GM23338 (cell line): ENCODE results near the gene KLHL5. TPM values are rescaled to one million over a fixed set of nuclear protein-coding genes. Genes with fewer than 3 reads are reported as not detected.

Experiments
- ATAC-seq: fragments of 200-7000 bp; cut with Tn5 transposase; 3 replicates; pipeline ENCODE4 v1.9.1; 2020
- DNase-seq: peaks from one replicate; pipeline ENCODE4 v3.0.0-alpha.2; 2015; ENCODE audit warnings: low spot score
- H2AFZ ChIP-seq: fragments of 200-600 bp; sonication (generic); 2 replicates; pipeline ENCODE4 v1.8.0; 2016; ENCODE audit warnings: antibody characterized with exemption, mild to moderate bottlenecking, moderate library complexity
- H3F3A ChIP-seq: fragments of 200-600 bp; sonication (generic); replicated peaks from 2 replicates; pipeline ENCODE4 v1.8.0; 2017; ENCODE audit warnings: antibody characterized with exemption, mixed run types, low read depth
- H3K27ac ChIP-seq: fragments of 200-600 bp; sonication (generic); 2 replicates; pipeline ENCODE4 v1.6.1; 2016; ENCODE audit warnings: low read depth
- H3K27me3 ChIP-seq: fragments of 200-600 bp; sonication (generic); 2 replicates; pipeline ENCODE4 v1.8.0; 2016; ENCODE audit warnings: mild to moderate bottlenecking, mixed run types, moderate library complexity; ENCODE audit not compliant: insufficient read depth
- H3K36me3 ChIP-seq: fragments of 200-600 bp; sonication (generic); 2 replicates; pipeline ENCODE4 v1.8.0; 2016; ENCODE audit warnings: mild to moderate bottlenecking; ENCODE audit not compliant: insufficient read depth
- H3K4me1 ChIP-seq: fragments of 200-600 bp; sonication (generic); 2 replicates; pipeline ENCODE4 v1.8.0; 2016; ENCODE audit warnings: mild to moderate bottlenecking, moderate library complexity; ENCODE audit not compliant: insufficient read depth
- H3K4me2 ChIP-seq: fragments of 200-600 bp; sonication (generic); 2 replicates; pipeline ENCODE4 v1.7.1; 2017; ENCODE audit warnings: mixed run types
- H3K4me3 ChIP-seq: fragments of 200-600 bp; sonication (generic); 2 replicates; pipeline ENCODE4 v1.6.1; 2016; ENCODE audit warnings: mixed run types
- H3K79me2 ChIP-seq: fragments of 200-600 bp; sonication (generic); replicated peaks from 2 replicates; pipeline ENCODE4 v1.8.0; 2017; ENCODE audit warnings: mild to moderate bottlenecking; ENCODE audit not compliant: insufficient read depth
- H3K9me2 ChIP-seq: fragments of 200-600 bp; sonication (generic); 2 replicates; pipeline ENCODE4 v1.8.0; 2017; ENCODE audit not compliant: insufficient read depth
- H4K20me1 ChIP-seq: fragments of 200-600 bp; sonication (generic); replicated peaks from 2 replicates; pipeline ENCODE4 v1.8.0; 2017; ENCODE audit warnings: mild to moderate bottlenecking; ENCODE audit not compliant: insufficient read depth
- H3K27ac Mint-ChIP-seq: 2 replicates; pipeline ENCODE4 v1.8.0; 2020; ENCODE audit warnings: inconsistent platforms, mild to moderate bottlenecking, moderate library complexity, mixed read lengths
- H3K27me3 Mint-ChIP-seq: 3 replicates; pipeline ENCODE4 v1.8.0; 2022; ENCODE audit warnings: low read depth, mild to moderate bottlenecking, moderate library complexity, mixed read lengths, inconsistent platforms; ENCODE audit not compliant: insufficient read depth, poor library complexity
- H3K36me3 Mint-ChIP-seq: 3 replicates; pipeline ENCODE4 v1.8.0; 2021; ENCODE audit warnings: low read depth, mild to moderate bottlenecking, inconsistent platforms, moderate library complexity, mixed read lengths
- H3K4me1 Mint-ChIP-seq: 3 replicates; pipeline ENCODE4 v1.8.0; 2020; ENCODE audit warnings: mild to moderate bottlenecking, inconsistent platforms, mixed read lengths
- H3K4me3 Mint-ChIP-seq: 3 replicates; pipeline ENCODE4 v1.8.0; 2021; ENCODE audit warnings: moderate library complexity, mild to moderate bottlenecking, inconsistent platforms, mixed read lengths
- H3K9me3 Mint-ChIP-seq: 3 replicates; pipeline ENCODE4 v1.8.0; 2020; ENCODE audit warnings: moderate library complexity, mild to moderate bottlenecking, inconsistent platforms, mixed read lengths
- CTCF ChIP-seq, 2 experiments: fragments of 200-600 bp in 1 of 2; sonication (generic) in 1 of 2; conservative IDR thresholded peaks; 2 replicates each; pipeline versions ENCODE4 v1.5.1 to v1.6.1; 2016 to 2017; ENCODE audit warnings: antibody characterized with exemption in 2 of 2, low read depth in 2 of 2, mild to moderate bottlenecking in 2 of 2, moderate library complexity in 1 of 2
- EZH2 ChIP-seq: fragments of 200-600 bp; sonication (generic); IDR thresholded peaks from one replicate; pipeline ENCODE4 v1.8.0; 2017; ENCODE audit warnings: antibody characterized with exemption, mild to moderate bottlenecking, low read depth; ENCODE audit not compliant: unreplicated experiment
- JUNB ChIP-seq: IDR thresholded peaks from one replicate; pipeline ENCODE4 v1.6.1; 2016; ENCODE audit warnings: antibody characterized with exemption; ENCODE audit not compliant: unreplicated experiment
- REST ChIP-seq: IDR thresholded peaks from one replicate; pipeline ENCODE4 v1.6.1; 2018; ENCODE audit warnings: antibody characterized with exemption; ENCODE audit not compliant: unreplicated experiment
- ZNF114 ChIP-seq: fragments of 250-450 bp; sonication (Bioruptor Pico); IDR thresholded peaks from 2 replicates; pipeline ENCODE4 v1.5.0; 2020; ENCODE audit warnings: mild to moderate bottlenecking, moderate library complexity
- ZNF331 ChIP-seq: fragments of 250-450 bp; sonication (Bioruptor Pico); IDR thresholded peaks from 2 replicates; pipeline ENCODE4 v1.5.0; 2020; ENCODE audit warnings: low read depth, mild to moderate bottlenecking, moderate library complexity
- ZNF462 ChIP-seq: fragments of 250-450 bp; sonication (Bioruptor Pico); IDR thresholded peaks from 2 replicates; pipeline ENCODE4 v1.5.0; 2020; ENCODE audit warnings: mild to moderate bottlenecking, moderate library complexity
- polyA plus RNA-seq: library from polyadenylated mRNA; unstranded; fragments of >200 nt; fragmentation: Nextera tagmentation; extraction: Ambion mirVana; gene quantifications from 2 replicates; pipeline ENCODE4 v1.2.1, GENCODE V29; 2016
- total RNA-seq: library from RNA; depleted of rRNA; stranded (reverse); fragments of >200 nt; shearing (Covaris generic); gene quantifications from 2 replicates; pipeline ENCODE4 v1.2.3, GENCODE V29; 2014

The KLHL5 gene
- total and polyA plus RNA-seq, 2 experiments from 2014 or later = 9.4 to 24.5 TPM

GRCh38 chr4:39023059-39023458 is 39.0 kb upstream of the KLHL5 start:
- no peaks in the 10 kb centered on the region for H3K79me2 ChIP-seq

GRCh38 chr4:39024311-39024865 is 37.6 kb upstream of the KLHL5 start:
- H3K27me3 Mint-ChIP-seq = no peaks in the 10 kb centered on the region
- H3K9me2 ChIP-seq = 0 out of 2 replicates have a peak, but pooled peaks cover 2% of the 10 kb centered on the region
- no peaks in the 10 kb centered on the region for H3F3A ChIP-seq
- DNase-seq (no peak), ATAC-seq (no peak)
- H3K4me2 ChIP-seq = no peak overlapping the region
- no peaks in the 10 kb centered on the region for H3K27me3 ChIP-seq
- H3K9me3 Mint-ChIP-seq = no peaks in the 10 kb centered on the region
- no peaks in the 10 kb centered on the region for H3K4me1 Mint-ChIP-seq
- H3K79me2 ChIP-seq = no peaks in the 10 kb centered on the region
- H4K20me1 ChIP-seq = no peaks in the 10 kb centered on the region
- no peak overlapping the region for H2AFZ ChIP-seq
- H3K4me1 ChIP-seq = no peaks in the 10 kb centered on the region
- H3K4me3 ChIP-seq = no peak overlapping the region
- no peak overlapping the region for H3K4me3 Mint-ChIP-seq
- H3K27ac Mint-ChIP-seq = no peak overlapping the region
- H3K36me3 Mint-ChIP-seq = no peaks in the 10 kb centered on the region
- no peaks in the 10 kb centered on the region for H3K36me3 ChIP-seq
- H3K27ac ChIP-seq = no peak overlapping the region
- no peak for TF ChIP-seq JUNB
- TF ChIP-seq REST = no peak
- TF ChIP-seq ZNF331 (CRISPR knock-in tag) = no peak
- TF ChIP-seq ZNF114 (CRISPR knock-in tag) = no peak
- TF ChIP-seq EZH2 = no peak
- no peak for TF ChIP-seq ZNF462

More at GRCh38 chr4:39023059-39023458, 39.0 kb upstream of the KLHL5 start:
- Mint-ChIP-seq H3K4me1 (no peaks in the 10 kb centered on the region), H3K27ac (no peak overlapping the region), H3K4me3 (no peak overlapping the region), H3K9me3 (no peaks in the 10 kb centered on the region), H3K27me3 (no peaks in the 10 kb centered on the region), H3K36me3 (no peaks in the 10 kb centered on the region)
- no peak overlapping the region for H2AFZ ChIP-seq
- no peaks in the 10 kb centered on the region for H3K4me1 ChIP-seq
- no peak overlapping the region for H3K27ac ChIP-seq
- no peaks in the 10 kb centered on the region for H3F3A ChIP-seq
- H3K27me3 ChIP-seq = no peaks in the 10 kb centered on the region
- ATAC-seq = no peak
- no peak overlapping the region for H3K4me3 ChIP-seq
- H3K9me2 ChIP-seq = 0 out of 2 replicates have a peak, but pooled peaks cover 2% of the 10 kb centered on the region
- no peak for TF ChIP-seq EZH2
- TF ChIP-seq CTCF (conservative IDR thresholded peaks at IDR 0.05; ENCODE audit: low read depth in 2 of 2) = no peak
- no peak overlapping the region for H3K4me2 ChIP-seq
- no peaks in the 10 kb centered on the region for H4K20me1 ChIP-seq
- no peaks in the 10 kb centered on the region for H3K36me3 ChIP-seq
- DNase-seq = no peak
